ENCODE data around the gene PRRT1B.
A peak's percentile ranks its signal among the peaks of the same experiment; 100 is the strongest.

The PRRT1B gene

DNA sequence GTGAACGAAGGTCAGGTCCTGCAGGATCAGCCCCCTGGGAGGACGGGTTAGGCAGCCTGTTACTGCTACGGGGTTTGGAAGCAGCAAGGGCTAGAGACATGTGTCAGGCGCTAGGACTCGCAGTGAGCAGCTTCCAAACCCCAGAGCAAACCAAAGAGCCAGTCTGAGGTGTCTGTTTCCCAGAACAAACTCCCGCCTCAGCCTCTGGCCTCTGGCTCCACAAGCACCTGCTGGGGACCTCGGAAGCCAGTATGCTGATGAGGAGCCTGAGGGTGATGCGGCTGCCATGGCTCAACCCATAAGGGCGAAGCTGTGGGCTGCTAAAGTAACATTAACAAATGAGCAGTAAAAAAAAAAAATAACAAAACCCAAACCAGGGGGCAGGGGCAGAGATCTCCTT lies 35.0 kb downstream of the PRRT1B start:
- no peak for DNase-seq (ENCODE audit: low spot score)

DNA sequence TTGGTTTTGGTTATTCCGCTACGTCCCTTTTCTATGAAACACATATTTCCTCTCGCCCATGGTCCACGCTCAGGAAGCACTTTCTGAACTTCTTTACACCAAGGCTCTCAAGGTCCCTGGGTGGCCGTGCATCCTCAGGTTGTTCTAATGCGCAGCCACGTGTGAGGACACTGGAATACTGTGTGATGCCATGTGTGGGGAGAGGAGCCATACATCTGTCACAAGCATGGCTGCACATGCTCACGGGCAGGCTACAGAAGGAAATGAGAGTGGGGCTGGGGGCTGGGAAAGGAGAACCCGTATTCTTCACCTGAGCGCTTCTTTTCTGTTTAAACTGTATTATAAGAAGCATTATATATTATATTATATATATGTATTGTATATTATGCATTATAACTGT lies 36.7 kb downstream of the PRRT1B start:
- no peak for DNase-seq (ENCODE audit: low spot score)

DNA sequence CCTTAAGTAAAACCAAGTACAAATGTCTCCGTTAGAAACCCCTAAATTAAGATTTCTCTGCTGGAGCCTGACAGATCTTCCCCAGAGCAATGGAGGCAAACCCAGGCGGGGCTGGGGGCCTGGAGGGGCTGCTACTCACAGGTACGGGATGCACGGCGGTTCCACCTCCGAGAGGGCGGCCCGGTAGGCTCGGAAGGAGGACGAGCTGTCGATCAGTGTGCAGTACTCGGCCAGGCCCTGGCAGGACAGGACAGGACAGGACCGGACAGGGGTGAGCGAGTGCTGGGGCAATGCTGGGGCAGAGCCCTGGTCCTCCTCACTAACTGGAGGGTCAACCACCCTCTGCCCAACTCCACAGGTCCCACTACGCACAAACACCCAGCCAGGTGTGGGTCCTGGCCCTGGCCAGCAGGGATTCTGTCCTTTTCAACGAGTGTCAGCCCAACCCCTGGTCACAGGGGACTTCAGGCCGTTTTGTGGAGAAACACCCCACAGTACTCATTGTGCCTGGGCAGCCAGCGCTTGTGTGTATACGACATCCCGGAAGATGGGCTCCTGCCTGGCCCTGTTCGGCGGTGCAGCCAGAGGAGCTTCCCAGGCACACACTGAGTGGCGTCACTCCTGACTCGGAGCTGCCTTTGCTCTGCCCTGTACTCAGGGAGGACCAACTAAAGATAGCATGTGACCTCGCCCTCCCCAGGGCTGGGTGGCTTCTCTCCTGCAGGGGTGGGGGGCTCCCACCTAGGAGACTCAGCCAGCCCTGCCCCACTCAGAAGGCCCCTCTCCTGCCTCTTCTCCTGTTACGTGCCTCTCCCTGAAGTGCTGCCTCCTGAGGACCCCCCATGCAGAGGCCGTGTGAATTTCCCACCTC lies 37.4 kb downstream of the PRRT1B start:
- DNase-seq (ENCODE audit: low spot score) = no peak

DNA sequence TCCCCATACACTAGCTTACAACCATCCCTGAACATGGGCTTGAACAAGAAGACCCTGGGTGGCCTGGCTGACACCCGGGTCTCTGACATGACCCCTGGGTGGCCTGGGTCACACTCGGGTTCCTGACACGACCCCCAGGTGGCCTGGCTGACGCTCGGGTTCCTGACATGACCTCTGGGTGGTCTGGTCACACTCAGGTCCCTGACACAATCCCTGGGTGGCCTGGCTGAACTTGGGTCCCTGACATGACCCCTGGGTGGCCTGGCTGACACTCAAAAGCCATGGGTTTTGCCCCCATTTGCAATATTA lies 38.0 kb downstream of the PRRT1B start:
- no peak for DNase-seq (ENCODE audit: low spot score)

DNA sequence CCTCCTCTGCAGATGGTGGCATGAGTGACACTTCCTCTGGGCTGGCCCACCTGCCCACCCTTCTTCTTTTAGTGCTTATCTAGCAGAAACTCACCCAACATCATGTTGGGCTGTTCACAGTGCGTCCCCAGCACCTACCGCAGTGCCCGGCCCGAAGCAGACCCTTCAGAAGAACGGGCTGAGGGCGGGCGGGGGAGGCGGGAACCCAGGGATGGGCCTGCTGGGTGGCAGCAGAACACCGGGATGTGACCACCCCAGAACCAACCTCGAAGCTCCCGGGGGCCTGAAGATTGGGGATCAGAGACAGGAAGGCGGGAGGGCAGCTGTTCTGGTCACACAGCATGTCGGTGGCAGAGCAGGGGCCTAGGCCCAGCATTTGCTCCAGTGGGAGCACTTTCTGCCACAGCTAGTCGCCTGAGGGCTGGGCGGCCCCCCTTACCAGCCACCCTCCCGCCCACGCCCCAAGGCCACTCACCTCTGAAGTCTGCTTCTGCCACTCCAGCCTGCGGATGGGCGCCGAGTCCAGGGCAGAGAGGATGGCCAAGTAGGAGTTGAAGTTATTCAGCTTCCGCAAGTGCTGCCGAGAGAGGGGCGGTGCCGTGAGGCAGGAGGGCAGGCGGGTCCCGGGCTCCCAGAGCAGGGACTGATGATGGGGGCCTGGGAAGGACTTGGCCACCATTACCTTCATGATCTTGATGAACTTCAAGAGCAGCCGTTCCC lies 38.7 kb downstream of the PRRT1B start:
- DNase-seq (ENCODE audit: low spot score) = no peak

DNA sequence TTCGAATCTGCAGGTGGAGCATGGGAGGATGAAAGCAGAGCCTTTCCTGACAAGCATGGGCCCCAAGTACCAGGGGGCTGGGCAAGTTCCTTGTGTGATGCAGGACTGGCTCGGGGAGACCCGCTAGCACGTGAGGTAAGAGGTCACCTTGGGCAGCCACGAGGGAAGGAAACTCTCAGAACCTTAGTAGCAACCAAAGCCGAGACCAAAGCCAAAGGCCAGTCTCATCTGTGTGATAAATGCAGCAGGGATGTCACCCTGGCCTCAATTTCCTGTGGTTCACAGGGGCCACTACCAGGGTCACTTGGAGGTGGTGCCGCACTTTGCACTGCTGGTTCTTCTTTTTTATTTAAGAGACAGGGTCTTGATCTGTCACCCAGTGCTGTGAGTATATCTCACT lies 39.5 kb downstream of the PRRT1B start:
- DNase-seq (ENCODE audit: low spot score) = no peak

DNA sequence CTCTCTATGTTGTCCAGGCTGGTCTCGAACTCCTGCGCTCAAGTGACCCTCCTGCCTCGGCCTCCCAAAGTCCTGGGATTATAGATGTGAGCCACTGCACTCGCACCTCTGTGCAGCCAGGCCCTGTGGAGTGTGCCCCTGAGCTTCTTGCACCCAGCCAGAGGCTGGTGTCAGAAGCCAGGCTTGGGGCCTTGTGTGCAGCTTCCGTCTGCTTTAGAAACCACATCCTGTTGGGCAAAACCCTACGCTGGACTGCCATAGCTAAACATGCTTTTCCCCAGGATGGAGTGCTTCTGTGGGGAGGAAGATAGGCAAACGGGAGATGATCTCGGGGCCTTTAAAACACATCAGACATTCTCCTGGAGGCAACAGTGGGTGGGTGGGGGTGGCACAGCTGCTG lies 40.1 kb downstream of the PRRT1B start:
- no peak for DNase-seq (ENCODE audit: low spot score)

DNA sequence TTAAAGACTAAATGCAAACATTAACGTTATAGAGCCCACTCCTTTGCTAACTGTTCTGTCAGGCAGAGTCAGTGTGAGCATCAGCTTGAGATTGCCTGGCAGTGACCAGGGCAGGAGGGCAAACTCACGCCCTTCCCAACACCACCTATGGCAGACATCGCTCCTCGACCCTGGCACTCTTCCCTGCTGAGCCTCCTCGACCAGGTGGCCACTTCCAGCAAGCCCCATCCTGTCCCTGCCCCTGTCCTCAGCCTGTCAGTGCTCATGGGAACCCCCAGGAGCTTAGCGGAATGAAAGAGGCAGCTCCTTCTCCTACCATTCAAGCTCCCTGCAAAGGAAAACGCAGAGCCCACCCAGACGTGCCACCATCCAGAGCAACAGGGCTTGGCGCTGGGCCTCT lies 42.0 kb downstream of the PRRT1B start:
- no peak for DNase-seq (ENCODE audit: low spot score)

DNA sequence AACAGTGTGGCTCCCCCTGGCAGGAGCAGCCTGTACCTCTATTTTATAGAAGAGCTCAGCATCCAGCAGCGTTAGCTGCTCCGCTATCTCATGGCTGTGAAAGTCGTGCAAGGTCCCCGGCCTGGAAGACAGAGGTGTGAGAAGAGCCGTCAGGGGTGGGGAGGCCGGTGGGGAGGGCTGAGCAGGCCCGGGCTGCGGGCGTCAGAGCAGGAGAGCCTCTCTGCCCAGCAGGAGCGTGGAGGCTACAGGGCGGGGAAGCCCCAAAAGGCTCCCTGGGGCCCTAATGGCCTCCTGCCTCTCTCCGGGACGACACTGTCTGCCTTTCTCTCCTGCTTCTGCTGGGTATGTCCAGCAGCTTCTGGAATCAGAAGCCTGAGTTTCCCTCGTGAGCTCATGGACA lies 42.6 kb downstream of the PRRT1B start:
- no peak for DNase-seq (ENCODE audit: low spot score)

DNA sequence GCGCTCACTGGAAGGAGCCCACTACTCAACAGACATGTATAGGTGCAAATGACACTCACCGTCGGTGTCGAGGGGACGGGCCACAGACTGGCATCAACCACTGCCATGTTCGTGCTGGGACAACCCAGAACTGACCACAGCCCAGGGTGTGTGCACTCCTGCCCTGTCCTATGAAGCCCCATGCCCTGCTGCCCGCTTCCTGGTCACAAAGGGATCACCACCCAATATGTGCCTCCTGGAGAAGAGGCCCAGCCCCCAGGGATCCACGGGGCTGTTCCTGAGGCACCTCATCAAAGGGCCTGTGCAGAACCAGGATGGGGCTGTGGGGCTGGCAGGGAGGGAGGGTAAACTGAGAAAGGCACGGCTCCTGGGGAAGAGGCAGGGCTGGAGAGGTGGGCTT lies 43.1 kb downstream of the PRRT1B start:
- no peak for DNase-seq (ENCODE audit: low spot score)

DNA sequence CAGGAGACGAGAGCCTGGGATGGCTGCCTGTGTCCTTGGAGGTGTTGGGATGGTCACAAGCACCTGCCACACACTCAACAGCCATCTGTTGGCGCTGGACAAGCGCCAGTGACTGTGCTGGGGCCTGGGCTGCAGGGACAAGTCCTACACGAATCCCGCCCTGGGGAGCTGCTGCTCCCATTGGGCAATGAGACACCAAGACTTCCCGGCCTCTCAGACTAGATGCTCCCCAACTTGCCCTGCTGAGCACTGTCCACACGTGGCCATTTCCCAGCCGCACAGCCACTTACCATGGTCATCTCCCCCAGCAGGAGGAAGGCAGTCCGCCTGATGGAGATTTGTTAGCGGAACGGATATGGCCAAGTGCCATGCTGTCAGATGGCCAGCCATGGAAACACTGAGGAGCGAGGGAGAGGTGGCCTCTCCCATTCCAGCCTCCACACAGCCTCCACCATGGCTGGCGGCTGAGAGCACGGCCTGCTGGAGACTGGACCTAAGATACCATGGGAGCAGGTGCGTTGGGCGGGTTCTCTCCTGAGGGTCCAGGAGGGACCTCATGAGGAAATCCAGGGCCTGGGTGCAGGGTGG lies 43.9 kb downstream of the PRRT1B start:
- DNase-seq (ENCODE audit: low spot score) = no peak

DNA sequence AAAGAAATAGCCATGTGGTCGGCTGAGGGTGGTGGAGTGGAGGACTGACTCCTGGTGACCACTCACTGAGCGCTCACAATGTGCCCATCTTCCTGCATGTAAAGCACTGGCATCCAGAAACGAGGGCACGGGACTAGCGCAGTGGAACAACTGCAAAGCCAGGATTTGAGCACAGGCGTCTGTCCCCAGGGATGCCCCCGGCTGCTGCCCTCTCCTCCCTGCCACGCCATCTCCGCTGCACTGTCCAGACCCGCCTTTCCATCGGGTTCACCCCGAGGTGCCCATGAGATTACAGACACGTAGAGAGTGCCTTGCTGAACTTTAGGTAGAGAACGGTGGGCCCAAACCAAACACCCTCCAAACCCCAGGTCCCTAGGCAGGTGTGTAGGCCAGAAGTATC lies 44.7 kb downstream of the PRRT1B start:
- no peak for DNase-seq (ENCODE audit: low spot score)

DNA sequence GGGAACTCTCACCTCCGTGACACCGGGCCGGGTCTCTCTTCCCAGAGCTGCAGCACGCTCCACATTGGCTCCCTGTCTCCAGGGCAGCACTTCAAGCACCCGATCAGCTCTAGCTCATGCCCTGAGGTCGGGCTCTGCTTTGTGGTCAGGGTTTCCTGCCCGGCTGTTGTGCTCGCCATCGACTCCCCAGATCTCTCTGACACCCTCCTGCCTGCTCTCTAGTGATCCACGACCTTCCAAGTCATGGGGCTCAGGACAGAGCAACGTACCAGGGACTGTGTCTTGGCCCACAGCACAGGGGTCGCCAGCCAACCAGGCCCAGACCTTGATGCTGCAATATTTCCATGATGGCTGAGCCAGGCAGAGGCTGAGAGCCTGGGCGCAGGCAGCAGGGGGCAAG lies 45.1 kb downstream of the PRRT1B start:
- DNase-seq (ENCODE audit: low spot score) = no peak

DNA sequence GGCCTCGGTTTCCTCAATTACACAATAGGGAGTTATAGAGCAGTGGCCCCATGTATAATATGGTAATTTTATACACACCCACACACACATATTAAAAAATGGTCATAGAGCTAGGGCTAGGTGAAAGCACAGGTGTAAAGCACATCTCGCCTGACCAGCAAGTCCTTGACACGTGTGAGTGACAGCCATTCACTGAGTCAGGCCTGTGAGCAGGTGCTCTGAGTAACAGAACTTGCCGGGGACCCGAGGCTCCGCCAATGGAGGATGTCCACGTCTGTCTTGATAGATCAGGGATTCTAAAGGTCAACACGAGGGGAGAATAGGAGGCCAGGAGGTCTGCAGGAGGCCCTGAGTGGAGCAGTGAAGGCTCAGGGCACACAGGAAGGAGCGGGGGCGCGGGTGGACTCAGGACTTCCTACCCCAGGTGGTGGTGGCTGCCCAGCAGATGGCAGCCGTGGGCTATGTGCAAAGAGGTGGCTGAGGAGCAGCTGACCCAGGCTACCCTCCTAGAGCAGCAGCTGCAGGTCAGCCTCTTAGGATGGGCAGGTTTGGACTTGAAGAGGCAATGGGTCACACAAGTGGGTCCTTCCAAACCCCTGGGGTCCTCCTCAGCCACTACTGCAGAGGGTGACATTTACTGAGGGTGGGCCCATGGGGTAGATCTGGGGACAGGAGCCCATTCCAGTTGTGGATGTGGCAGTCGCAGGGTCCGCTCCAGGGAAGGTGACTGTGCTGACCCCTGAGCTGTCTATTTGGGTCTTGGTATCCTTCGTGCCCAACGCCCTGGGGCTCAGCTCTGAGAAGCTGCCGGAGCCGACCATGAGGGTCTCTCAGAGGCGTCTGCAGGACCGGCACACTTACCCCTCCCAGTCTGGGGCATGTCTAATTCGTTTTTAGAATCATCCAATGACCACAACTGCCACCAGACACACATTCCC lies 45.9 kb downstream of the PRRT1B start:
- DNase-seq (ENCODE audit: low spot score) = peak; percentile 80

DNA sequence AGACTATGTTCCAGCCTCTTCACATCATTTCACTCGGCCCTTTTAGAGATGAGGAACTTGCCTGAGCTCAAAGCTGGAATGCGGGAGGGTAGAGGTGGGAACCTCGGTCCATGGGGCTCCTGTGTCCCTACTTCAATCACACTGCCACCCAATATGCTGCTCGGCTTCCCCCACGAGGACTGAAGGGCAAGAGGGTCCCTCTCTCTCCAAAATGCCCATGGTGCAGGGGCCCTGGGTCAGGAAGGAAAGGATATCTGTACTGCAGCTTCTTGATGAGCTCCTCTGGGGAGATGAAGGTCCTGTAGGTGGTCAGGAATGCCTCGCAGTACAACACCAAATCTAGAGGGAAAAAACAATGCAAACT lies 46.5 kb downstream of the PRRT1B start:
- no peak for DNase-seq (ENCODE audit: low spot score)

DNA sequence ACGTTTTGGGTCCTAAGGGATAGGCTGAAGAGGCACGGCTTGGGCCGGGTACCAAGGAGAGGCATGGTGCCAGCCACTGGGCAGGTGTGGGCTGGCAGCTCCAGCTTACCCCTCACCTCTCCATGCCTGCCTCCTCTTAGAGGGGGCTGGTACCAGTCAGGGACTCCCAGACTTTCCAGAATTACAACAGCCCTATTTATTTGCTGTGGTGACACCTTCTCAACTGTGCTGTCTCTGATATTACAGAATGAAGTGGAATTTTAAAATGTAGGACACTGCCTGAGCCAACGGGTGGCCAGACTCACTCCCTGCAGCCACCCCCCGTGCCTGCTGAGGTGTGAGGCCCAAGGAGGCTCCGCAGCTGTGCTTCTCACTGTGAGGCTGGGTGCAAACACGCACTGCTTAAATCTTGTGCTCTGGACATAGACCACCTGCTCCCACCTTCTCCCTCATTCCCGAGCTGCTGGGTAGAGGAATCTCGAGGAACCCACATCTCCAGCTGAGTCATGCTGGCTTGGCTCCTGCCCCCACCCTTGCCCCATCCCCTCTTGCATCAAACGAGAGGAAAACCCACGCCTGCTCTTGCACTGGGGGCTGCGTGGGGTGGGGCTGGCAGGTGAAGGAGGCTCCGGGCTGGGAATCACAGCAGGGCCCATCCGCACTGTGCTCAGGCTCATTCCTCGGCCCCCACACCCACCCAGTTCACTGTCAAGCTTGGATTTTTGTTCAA lies 47.9 kb downstream of the PRRT1B start:
- DNase-seq (ENCODE audit: low spot score) = no peak

DNA sequence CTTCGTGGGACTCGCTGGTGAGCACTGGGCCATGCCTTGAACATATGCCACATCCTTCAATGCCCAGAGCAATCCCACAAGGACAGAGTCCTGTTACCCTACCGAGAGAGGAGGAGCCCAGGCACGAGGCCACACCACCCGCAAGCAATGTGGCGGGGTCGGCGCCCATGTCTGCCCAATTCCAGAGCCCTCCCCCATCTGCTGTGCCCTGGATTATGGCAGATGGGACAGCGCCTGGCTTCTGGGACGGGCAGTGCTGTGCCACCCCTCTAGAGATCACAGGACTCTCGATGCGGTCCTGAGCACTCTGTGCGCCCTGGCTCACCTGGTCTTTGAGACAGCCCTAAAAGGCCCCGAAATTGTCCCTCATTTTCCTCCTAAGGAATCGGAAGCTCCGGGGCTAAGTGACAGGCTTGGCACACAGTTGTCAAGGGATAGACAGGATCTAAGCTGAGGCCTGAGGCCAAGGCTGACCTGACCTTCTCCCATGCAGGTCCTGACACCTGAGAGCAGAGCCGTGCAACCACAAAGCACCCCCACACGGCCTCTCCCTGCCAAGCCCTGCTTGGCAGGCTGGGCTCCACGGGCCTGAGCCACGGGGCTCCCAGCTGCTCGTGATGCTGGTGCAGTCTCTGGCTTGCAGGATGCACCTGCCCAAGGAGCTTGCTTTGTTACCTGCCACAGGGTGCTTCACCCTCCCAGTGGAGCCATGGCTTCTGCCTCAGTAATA lies 48.8 kb downstream of the PRRT1B start:
- DNase-seq (ENCODE audit: low spot score) = no peak

DNA sequence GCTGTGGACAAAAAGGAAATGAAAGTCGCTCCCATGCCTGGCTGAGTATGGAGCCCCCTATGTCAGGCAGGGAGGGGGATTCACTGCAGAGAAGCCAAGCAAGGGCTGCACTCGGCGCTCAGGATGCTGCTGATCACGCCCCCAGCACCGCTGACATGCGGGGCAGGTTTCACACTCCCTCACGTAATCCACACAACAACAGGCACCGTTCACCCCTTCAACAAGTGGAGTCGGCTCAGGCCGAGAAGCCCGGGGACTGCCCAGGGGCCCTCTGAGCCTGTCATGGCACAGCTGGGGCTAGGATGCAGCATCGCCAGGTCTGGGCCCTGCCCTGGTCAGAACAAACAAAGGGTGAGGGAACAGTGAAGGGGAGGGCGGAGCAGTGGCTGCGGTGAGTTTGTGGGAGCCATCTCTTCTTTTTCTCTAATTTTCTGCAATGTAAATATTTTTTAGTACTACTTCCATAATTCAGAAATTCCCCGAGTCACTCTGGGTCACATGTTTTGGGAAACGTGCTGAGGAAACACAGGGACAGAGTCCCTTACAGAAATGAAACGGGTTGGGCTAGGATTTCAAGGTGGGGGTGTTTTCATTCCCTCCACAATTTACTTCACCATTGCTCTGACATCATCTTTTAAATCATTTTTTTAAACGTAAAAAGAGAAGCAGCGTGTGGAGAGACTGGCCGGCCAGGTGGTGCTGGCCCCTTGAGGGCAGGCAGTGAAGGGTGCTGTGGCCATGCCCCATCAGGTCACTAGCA lies 49.8 kb downstream of the PRRT1B start:
- no peak for DNase-seq (ENCODE audit: low spot score)

DNA sequence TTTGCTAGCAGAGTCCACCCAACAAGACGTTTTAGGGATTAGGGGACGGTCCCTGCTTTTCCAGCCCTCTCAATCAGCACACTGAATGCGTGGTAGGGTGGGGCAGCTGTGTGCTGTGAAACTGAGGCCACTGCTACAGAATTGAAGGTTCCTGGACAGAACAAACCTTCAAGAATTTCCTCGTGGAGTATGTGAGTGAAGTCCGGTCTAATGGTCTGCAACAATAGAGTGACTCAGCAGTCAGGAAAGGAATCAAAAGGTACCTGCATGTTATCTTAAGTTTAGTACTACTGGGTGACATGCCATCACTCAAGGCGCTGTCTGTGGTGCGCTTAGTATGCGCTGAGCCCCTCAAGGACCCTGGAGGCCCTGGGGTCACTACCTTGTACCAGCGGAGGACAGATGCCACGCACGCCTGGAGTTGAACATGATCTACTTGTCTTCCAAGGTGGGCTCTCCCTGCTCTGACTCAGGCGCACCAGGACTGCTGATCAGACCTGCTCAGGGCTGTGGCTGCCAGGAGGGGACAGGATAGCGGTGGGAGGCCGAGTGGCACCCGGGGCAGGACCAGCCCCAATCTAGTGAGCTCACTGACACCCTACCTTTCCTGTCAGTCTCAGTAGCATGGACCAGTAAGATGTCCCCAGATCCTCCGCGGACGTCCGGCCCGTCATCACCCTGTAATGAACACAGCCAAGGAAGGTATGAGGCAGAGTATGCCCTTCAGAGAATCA lies 50.5 kb downstream of the PRRT1B start:
- DNase-seq (ENCODE audit: low spot score) = no peak

DNA sequence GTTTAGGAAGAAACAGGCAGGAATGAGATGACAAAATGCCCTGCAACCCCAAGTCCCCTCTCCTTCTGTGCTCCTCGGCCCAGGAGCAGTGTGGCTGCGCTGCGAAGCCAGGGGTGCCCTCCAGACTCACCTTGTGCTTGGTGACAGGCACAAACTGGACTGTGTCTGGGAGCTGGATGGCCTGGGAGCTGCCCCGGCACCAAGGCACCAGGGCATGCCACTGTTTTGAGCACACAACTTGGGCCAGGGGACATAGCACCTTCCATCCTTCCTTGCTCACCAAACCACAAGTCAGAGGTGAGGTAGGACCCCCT lies 51.1 kb downstream of the PRRT1B start:
- no peak for DNase-seq (ENCODE audit: low spot score)

All from ecto neural progenitor cell (in vitro differentiated cells).